SU-DHL-6 (cell line): Measurements from ENCODE around the gene SLC7A4.

Experiments used
- H2AFZ ChIP-seq: fragments of 200-600 bp; sonication (generic); 2 replicates; pipeline ENCODE4 v1.6.1; 2014; ENCODE audit warnings: low read depth, mild to moderate bottlenecking, moderate library complexity, mixed read lengths, antibody characterized with exemption, low read length; ENCODE audit not compliant: severe bottlenecking
- H3F3A ChIP-seq: fragments of 200-600 bp; shearing (Covaris generic); 2 replicates; pipeline ENCODE4 v1.6.0; 2016; ENCODE audit warnings: antibody characterized with exemption, mild to moderate bottlenecking; ENCODE audit not compliant: insufficient read depth
- H3K27ac ChIP-seq: fragments of 200-600 bp; sonication (generic); 2 replicates; pipeline ENCODE4 v1.5.1; 2016; ENCODE audit warnings: low read depth, mild to moderate bottlenecking, low read length, moderate library complexity, mixed read lengths
- H3K27me3 ChIP-seq: fragments of 200-600 bp; sonication (generic), shearing (Covaris generic); 2 replicates; pipeline ENCODE4 v1.6.0; 2014; ENCODE audit warnings: mild to moderate bottlenecking, low read length
- H3K36me3 ChIP-seq: fragments of 200-600 bp; sonication (generic); 2 replicates; pipeline ENCODE4 v1.6.1; 2014; ENCODE audit warnings: mild to moderate bottlenecking, low read length, mixed read lengths
- H3K4me2 ChIP-seq: fragments of 300-600, 200-600 bp; shearing (Covaris generic), sonication (generic); 2 replicates; pipeline ENCODE4 v1.6.0; 2014; ENCODE audit warnings: low read length, low read depth, mild to moderate bottlenecking; ENCODE audit not compliant: poor library complexity, severe bottlenecking
- H3K4me3 ChIP-seq: fragments of 200-600 bp; sonication (generic); 2 replicates; pipeline ENCODE4 v1.5.1; 2014; ENCODE audit warnings: antibody characterized with exemption, low read length, mild to moderate bottlenecking, mixed read lengths; ENCODE audit not compliant: insufficient read depth, poor library complexity, severe bottlenecking
- H3K79me2 ChIP-seq: fragments of 200-600 bp; sonication (generic); 2 replicates; pipeline ENCODE4 v1.6.1; 2014; ENCODE audit warnings: mild to moderate bottlenecking, low read length, moderate library complexity; ENCODE audit not compliant: insufficient read depth
- H3K9ac ChIP-seq: fragments of 200-600 bp; sonication (generic); 2 replicates; pipeline ENCODE4 v1.7.0; 2014; ENCODE audit warnings: mild to moderate bottlenecking, low read length
- H3K9me2 ChIP-seq: fragments of 200-600 bp; sonication (generic); replicated peaks from 2 replicates; pipeline ENCODE4 v1.6.1; 2014; ENCODE audit warnings: low read length; ENCODE audit not compliant: insufficient read depth
- H3K9me3 ChIP-seq: fragments of 200-600 bp; sonication (generic); 2 replicates; pipeline ENCODE4 v1.6.1; 2014; ENCODE audit warnings: low read length, mixed read lengths; ENCODE audit not compliant: insufficient read depth
- H4K20me1 ChIP-seq: fragments of 200-600 bp; sonication (generic); 2 replicates; pipeline ENCODE4 v1.6.1; 2014; ENCODE audit warnings: low read depth, mild to moderate bottlenecking, antibody characterized with exemption, low read length, moderate library complexity, mixed read lengths
- EZH2phosphoT487 ChIP-seq: fragments of 200-600 bp; sonication (generic), shearing (Covaris generic); conservative IDR thresholded peaks from 2 replicates; pipeline ENCODE4 v1.6.1; 2018; ENCODE audit warnings: mild to moderate bottlenecking, antibody characterized with exemption, low read length, moderate library complexity, mixed read lengths
- TF ChIP-seq, protein P1 (sequence below): fragments of 200-600 bp; sonication (generic); IDR thresholded peaks from one replicate; pipeline ENCODE4 v1.5.1; 2017; ENCODE audit warnings: antibody characterized with exemption, mild to moderate bottlenecking, low read length, moderate library complexity; ENCODE audit not compliant: insufficient read depth, poor library complexity, severe bottlenecking

Gene SLC7A4

GRCh38 chr22:20981787-20982562 lies 50.4 kb downstream of the SLC7A4 start, which contains the start of gene LZTR1:
LZTR1 (plus strand) TSS chr22:20982297; CDS start chr22:20982372, 75 bp downstream.
- Histone ChIP-seq H3K9me3 (no peaks in the 10 kb centered on the region), H3K9me2 (no peaks in the 10 kb centered on the region), H4K20me1 (no peaks in the 10 kb centered on the region), H3K79me2 (no peaks in the 10 kb centered on the region), H3K4me2 (peak within 1 kb of the TSS; percentile 93), H3K4me3 (peak within 1 kb of the TSS; percentile 73), H2AFZ (peak within 1 kb of the TSS; percentile 91), H3K27me3 (no peaks in the 10 kb centered on the region), H3K36me3 (no peaks in the 10 kb centered on the region), H3F3A (no peaks in the 10 kb centered on the region), H3K27ac (no peak within 1 kb of the TSS), H3K9ac (peak within 1 kb of the TSS; percentile 81)
- TF ChIP-seq, protein P1, sequence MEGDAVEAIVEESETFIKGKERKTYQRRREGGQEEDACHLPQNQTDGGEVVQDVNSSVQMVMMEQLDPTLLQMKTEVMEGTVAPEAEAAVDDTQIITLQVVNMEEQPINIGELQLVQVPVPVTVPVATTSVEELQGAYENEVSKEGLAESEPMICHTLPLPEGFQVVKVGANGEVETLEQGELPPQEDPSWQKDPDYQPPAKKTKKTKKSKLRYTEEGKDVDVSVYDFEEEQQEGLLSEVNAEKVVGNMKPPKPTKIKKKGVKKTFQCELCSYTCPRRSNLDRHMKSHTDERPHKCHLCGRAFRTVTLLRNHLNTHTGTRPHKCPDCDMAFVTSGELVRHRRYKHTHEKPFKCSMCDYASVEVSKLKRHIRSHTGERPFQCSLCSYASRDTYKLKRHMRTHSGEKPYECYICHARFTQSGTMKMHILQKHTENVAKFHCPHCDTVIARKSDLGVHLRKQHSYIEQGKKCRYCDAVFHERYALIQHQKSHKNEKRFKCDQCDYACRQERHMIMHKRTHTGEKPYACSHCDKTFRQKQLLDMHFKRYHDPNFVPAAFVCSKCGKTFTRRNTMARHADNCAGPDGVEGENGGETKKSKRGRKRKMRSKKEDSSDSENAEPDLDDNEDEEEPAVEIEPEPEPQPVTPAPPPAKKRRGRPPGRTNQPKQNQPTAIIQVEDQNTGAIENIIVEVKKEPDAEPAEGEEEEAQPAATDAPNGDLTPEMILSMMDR, result no peak
- no peak for TF ChIP-seq EZH2phosphoT487

DNA sequence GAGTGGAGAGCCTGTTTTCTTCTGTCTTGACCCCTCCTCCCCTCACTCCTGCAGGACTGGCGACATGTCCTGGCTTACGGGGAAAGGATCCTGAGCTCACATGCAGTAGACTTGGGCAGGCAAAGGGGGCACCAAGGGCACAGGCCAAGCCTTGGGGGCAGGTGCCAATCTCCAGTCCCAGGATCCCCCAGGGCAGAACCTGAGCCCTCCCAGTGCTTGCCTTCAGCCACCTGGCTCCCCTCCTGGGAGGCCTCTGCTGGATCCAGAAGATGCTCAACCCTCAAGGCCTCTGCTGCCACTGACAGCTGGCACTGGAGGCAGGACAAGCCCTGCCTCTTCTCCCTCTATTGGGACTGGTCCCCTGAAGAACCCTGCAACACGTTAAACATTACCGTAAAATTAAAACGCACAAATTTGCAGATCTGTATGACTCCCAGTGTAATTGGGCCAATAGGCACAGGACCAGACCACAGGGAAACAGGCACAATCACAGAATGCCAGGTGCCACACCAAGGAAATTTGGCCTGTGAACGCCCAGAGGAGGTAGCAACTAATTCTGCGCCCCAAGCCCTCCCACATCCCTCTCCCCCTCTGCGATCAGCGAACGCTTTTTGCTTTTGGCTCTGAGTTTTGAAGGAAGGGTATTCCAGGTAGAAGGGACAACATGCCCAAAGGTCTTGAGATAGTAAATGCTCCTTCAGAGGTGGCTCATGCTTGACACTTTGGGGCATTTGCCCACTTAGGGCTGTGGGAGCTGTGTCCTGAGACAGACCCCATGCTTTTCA lies 51.2 kb downstream of the SLC7A4 start:
- no peaks in the 10 kb centered on the region for H3K79me2 ChIP-seq

DNA sequence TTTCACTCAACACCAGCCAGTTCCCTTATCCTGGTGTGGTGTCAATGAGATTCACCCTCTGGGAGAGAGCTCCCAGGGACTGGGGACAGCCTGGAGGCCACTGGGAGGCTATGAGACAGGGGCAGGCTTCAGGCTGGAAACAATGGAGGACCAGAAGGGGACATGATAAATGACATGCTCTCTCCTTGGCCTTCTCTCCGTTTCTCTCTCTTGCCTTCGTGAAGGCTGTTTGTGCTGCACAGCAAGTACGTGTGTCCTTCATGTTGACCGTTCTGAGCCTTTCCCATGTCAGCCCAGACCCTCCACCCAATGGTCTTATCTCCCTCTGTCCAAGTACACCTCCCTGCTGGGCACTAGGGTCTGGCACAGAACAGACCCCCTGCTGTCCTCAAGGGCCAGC lies 51.8 kb downstream of the SLC7A4 start:
- Histone ChIP-seq H2AFZ (no peak overlapping the region), H3K27me3 (no peaks in the 10 kb centered on the region), H3K36me3 (no peaks in the 10 kb centered on the region), H3K9me2 (no peaks in the 10 kb centered on the region), H3K27ac (no peak overlapping the region), H3F3A (no peaks in the 10 kb centered on the region), H3K9ac (no peak overlapping the region), H3K79me2 (no peaks in the 10 kb centered on the region), H3K4me2 (no peak overlapping the region), H3K4me3 (no peak overlapping the region), H3K9me3 (no peaks in the 10 kb centered on the region), H4K20me1 (no peaks in the 10 kb centered on the region)
- TF ChIP-seq, protein P1, result no peak
- TF ChIP-seq EZH2phosphoT487, result no peak

More for the DNA sequence above, 51.2 kb downstream of the SLC7A4 start:
- no peaks in the 10 kb centered on the region for H3K9me3 ChIP-seq
- H3K27ac ChIP-seq, result no peak overlapping the region
- no peaks in the 10 kb centered on the region for H3K27me3 ChIP-seq
- H3K9me2 ChIP-seq, result no peaks in the 10 kb centered on the region
- peak overlapping the region; percentile 89 for H2AFZ ChIP-seq
- peak overlapping the region; percentile 73 for H3K4me3 ChIP-seq
- H3K4me2 ChIP-seq, result peak overlapping the region; percentile 93
- H3K9ac ChIP-seq, result peak overlapping the region; percentile 81
- H3K36me3 ChIP-seq, result no peaks in the 10 kb centered on the region
- H3F3A ChIP-seq, result no peaks in the 10 kb centered on the region
- TF ChIP-seq, protein P1, result no peak
- no peak for TF ChIP-seq EZH2phosphoT487
- H4K20me1 ChIP-seq, result no peaks in the 10 kb centered on the region
